Breast epithelium (tissue), 4 donors: ENCODE results near the gene SDK2. TPM values are rescaled to one million over a fixed set of nuclear protein-coding genes. Genes with fewer than 3 reads are reported as not detected.
A peak's percentile ranks its signal among the peaks of the same experiment; 100 is the strongest.

Source experiments
- DNase-seq, 2 donors: peaks; one replicate each; pipeline ENCODE4 v3.0.0-alpha.2; 2019; ENCODE audit warnings: low spot score in 2 of 2
- H3K27ac ChIP-seq, 2 donors: fragments of 200-600 bp; sonication (generic) in 1 of 2; one replicate each; pipeline ENCODE4 v1.5.1; 2016 to 2019; ENCODE audit warnings: mild to moderate bottlenecking in 1 of 2
- H3K27me3 ChIP-seq, 2 donors: fragments of 200-600 bp; sonication (generic) in 1 of 2; one replicate each; pipeline versions ENCODE4 v1.5.1 to v1.6.0; 2017 to 2019; ENCODE audit warnings: control low read depth in 1 of 2, mild to moderate bottlenecking in 1 of 2
- H3K36me3 ChIP-seq: fragments of 200-600 bp; one replicate; pipeline ENCODE4 v1.5.1; 2019
- H3K4me1 ChIP-seq, 2 donors: fragments of 200-600 bp; sonication (generic); one replicate each; pipeline ENCODE4 v1.5.1; 2016 to 2019; ENCODE audit warnings: control low read depth in 1 of 2
- H3K4me3 ChIP-seq, 3 donors: fragments of 200-600 bp; sonication (generic); 1 replicate in 2 of 3; 2 replicates in 1 of 3; pipeline ENCODE4 v1.5.1; 2016 to 2019; ENCODE audit warnings: mild to moderate bottlenecking in 3 of 3, moderate library complexity in 2 of 3
- H3K9me3 ChIP-seq, 2 donors: fragments of 200-600 bp; sonication (generic) in 1 of 2; one replicate each; pipeline ENCODE4 v1.5.1; 2016 to 2019; ENCODE audit warnings: control low read depth in 1 of 2
- CTCF ChIP-seq, 3 donors: fragments of 450-650 bp; IDR thresholded peaks; one replicate each; pipeline ENCODE4 v1.5.1; 2016 to 2017; ENCODE audit warnings: antibody characterized with exemption in 3 of 3, mild to moderate bottlenecking in 3 of 3, moderate library complexity in 3 of 3
- POLR2A ChIP-seq: fragments of 450-650 bp; IDR thresholded peaks from one replicate; pipeline ENCODE4 v1.6.1; 2016; ENCODE audit warnings: antibody characterized with exemption, mild to moderate bottlenecking, moderate library complexity
- POLR2AphosphoS5 ChIP-seq, 3 donors: sonication (generic); formaldehyde crosslinking; IDR thresholded peaks; one replicate each; pipeline ENCODE4 v1.6.1; 2017; ENCODE audit warnings: antibody characterized with exemption in 3 of 3
- intact Hi-C: fragments of 100-400 bp; cut with DNase I; formaldehyde crosslinking; loops from one replicate; pipeline ENCODE4 v1.15.1; 2023; ENCODE audit warnings: low total_unique reads
- total RNA-seq, 3 donors: library from RNA; depleted of rRNA; stranded (reverse); fragments of >200 nt; gene quantifications; one replicate each; pipeline ENCODE4 v1.1.0, GENCODE V29; 2016

Gene SDK2
- total RNA-seq, 3 donors from 2014 or later, result 0.16 to 2.9 (median 2.6) TPM

DNA sequence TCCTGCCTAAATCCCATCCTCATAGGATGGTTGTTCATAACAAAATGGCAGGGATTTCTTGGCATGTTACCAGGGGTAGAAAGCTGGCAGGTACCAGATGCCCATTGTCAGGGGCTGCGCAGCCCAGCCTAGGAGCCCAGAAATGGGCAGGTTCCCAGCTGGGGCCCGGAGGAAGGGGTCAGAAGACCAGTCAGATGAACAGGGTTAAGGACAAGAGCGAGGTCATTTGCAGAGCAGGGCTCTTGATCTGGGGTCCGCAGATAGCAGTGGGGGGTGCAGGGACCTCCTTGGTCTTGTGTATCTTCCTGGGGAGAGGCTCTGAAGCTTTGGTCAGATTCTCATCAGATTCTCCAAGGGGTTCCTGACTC, 280.1 kb downstream of the SDK2 start:
- no peak for TF ChIP-seq POLR2A
- no peak for TF ChIP-seq CTCF (IDR thresholded peaks at IDR 0.05)
- TF ChIP-seq POLR2AphosphoS5 (IDR thresholded peaks at IDR 0.05), result no peak
- intact Hi-C loops, result loop anchor here (10.0 kb wide), 1 partner anchor 49 kb away; the partner anchor contains the start of gene CDC42EP4
- no peaks in the 10 kb centered on the region for H3K36me3 ChIP-seq
- no peak for DNase-seq
- H3K4me1 ChIP-seq, result peaks cover 6 to 15% of the 10 kb centered on the region in 2 donors
- no peaks in the 10 kb centered on the region for H3K9me3 ChIP-seq
- H3K4me3 ChIP-seq, result no peak overlapping the region
- peak overlapping the region; percentile 50 to 68 for H3K27ac ChIP-seq
- H3K27me3 ChIP-seq, result no peaks in the 10 kb centered on the region

GRCh38 chr17:73363442-73364154, 280.6 kb downstream of the SDK2 start:
- Histone ChIP-seq H3K27ac (peak overlapping the region; percentile 50 to 68), H3K9me3 (no peaks in the 10 kb centered on the region), H3K4me3 (no peak overlapping the region), H3K4me1 (peaks cover 6 to 20% of the 10 kb centered on the region in 2 donors), H3K27me3 (no peaks in the 10 kb centered on the region), H3K36me3 (no peaks in the 10 kb centered on the region)
- TF ChIP-seq CTCF (IDR thresholded peaks at IDR 0.05), result no peak
- no peak for TF ChIP-seq POLR2AphosphoS5 (IDR thresholded peaks at IDR 0.05)
- TF ChIP-seq POLR2A, result no peak
- no peak for DNase-seq
- intact Hi-C loops, result loop anchor here (10.0 kb wide), 1 partner anchor 49 kb away; the partner anchor contains the start of gene CDC42EP4

DNA sequence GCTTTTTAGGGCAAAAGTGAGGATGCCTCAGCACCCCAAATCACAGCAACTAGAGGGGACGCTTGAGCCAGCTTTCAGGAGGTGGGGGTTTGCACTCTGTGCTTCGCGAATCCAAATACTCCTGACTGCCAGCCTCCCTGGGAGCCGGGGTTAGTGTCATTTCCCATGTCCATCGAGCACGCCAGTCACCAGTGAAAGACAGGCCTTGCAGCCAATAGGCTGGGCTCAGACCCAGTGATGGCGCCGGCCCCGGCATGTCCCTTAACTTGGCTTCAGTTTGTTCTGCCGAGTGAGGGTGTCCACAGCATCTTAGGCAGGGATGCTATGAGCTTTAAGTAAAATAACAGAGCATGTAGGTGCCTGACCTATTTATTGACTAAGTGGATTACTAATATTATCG, 281.5 kb downstream of the SDK2 start:
- intact Hi-C loops, result loop anchor here (10.0 kb wide), 1 partner anchor 48 kb away; the partner anchor contains the start of gene CDC42EP4
- H3K36me3 ChIP-seq, result no peaks in the 10 kb centered on the region

DNA sequence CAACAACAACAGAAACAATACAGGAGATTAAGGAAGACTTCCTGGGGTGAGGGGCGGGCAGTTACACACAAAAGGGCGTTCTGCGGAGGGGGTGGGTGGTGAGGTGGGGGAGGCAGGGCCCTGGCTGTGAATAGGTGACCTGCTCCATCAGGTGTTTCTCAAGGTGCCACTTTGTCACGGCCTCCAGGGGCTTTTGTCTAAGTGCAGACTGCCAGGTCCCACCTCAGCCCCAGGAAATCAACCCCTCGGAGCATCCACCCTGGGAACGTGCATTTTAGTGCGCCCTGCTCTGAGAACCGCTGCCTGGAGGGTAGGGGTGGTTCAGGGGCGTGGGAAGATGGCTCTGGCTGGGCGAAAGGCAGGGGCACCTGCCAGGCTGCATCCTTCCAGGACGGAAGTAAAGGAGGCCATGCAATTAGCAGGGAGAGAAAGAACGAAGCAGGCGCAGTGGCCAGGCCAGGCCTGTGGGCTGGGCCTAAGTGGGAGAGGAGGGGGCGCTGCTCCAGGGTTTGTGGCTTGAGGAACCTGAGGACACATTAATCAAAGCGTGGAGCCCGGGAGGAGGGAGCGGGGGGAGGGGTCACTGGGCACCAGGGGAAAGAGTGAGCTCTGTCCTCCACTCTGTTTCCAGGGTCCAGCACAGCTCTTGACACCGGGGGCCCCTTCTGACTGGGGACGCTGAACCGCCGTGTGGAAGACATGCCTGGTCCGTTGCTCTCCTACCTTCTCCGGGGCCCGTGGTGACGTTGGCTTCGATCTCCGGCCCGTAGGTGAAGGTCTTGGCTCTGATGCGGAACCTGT, 283.1 kb downstream of the SDK2 start:
- TF ChIP-seq CTCF (IDR thresholded peaks at IDR 0.05) (no peak), POLR2AphosphoS5 (IDR thresholded peaks at IDR 0.05) (no peak), POLR2A (no peak)
- no peak overlapping the region for H3K4me3 ChIP-seq
- intact Hi-C loops, result loop anchor here (10.0 kb wide), 1 partner anchor 46 kb away; the partner anchor contains the start of gene CDC42EP4
- peak overlapping the region; percentile 57 to 79 for H3K27ac ChIP-seq
- no peak for DNase-seq
- H3K36me3 ChIP-seq, result no peaks in the 10 kb centered on the region
- peaks cover 6 to 20% of the 10 kb centered on the region in 2 donors for H3K4me1 ChIP-seq
- H3K9me3 ChIP-seq, result no peaks in the 10 kb centered on the region
- no peaks in the 10 kb centered on the region for H3K27me3 ChIP-seq

More for the DNA sequence above, 281.5 kb downstream of the SDK2 start:
- Histone ChIP-seq H3K27me3 (no peaks in the 10 kb centered on the region), H3K9me3 (no peaks in the 10 kb centered on the region), H3K27ac (no peak overlapping the region), H3K4me3 (no peak overlapping the region), H3K4me1 (peaks cover 6 to 20% of the 10 kb centered on the region in 2 donors)
- no peak for TF ChIP-seq POLR2AphosphoS5 (IDR thresholded peaks at IDR 0.05)
- no peak for TF ChIP-seq CTCF (IDR thresholded peaks at IDR 0.05)
- no peak for TF ChIP-seq POLR2A
- no peak for DNase-seq
